ENCODE measurements around the gene NEGR1.

- TF ChIP-seq CTCF (IDR thresholded peaks at IDR 0.05 in 8 of 11, conservative IDR thresholded peaks at IDR 0.05 in 3 of 11) (no peak), POLR2A (IDR thresholded peaks at IDR 0.05) (no peak), POLR2AphosphoS5 (IDR thresholded peaks at IDR 0.05) (no peak)
These were observed 505.2 kb downstream of the NEGR1 start for GRCh38 chr1:71777094-71777493.
